ENCODE data around the gene CNDP2.
"Not testable (repeated sequence)": the region's sequence is repeated elsewhere in the genome, so short reads cannot be mapped to it uniquely, and the experiment has no call there.

CNDP2 gene

GRCh38 chr18:74540652-74541421 lies 44.7 kb downstream of the CNDP2 start:
- no peak for DNase-seq

GRCh38 chr18:74541703-74542555 lies 45.8 kb downstream of the CNDP2 start:
- no peak for DNase-seq

GRCh38 chr18:74544898-74545297 lies 48.7 kb downstream of the CNDP2 start:
- no peak for DNase-seq

- no peak for DNase-seq
Measured at GRCh38 chr18:74546007-74546406, 49.8 kb downstream of the CNDP2 start.

- DNase-seq = no peak
Measured at GRCh38 chr18:74546751-74547530, 50.8 kb downstream of the CNDP2 start.

GRCh38 chr18:74547860-74548259 lies 51.7 kb downstream of the CNDP2 start:
- no peak for DNase-seq

- no peak for DNase-seq
Measured at GRCh38 chr18:74549591-74550104, 53.5 kb downstream of the CNDP2 start.

GRCh38 chr18:74550886-74551285 lies 54.7 kb downstream of the CNDP2 start:
- DNase-seq = no peak

GRCh38 chr18:74551452-74551851 lies 55.3 kb downstream of the CNDP2 start:
- no peak for DNase-seq

- DNase-seq = peak; percentile 82
Measured at GRCh38 chr18:74551936-74552555, 55.9 kb downstream of the CNDP2 start.

GRCh38 chr18:74556126-74556525 lies 60.0 kb downstream of the CNDP2 start:
- no peak for DNase-seq

- DNase-seq = no peak
Measured at GRCh38 chr18:74558096-74558495, 61.9 kb downstream of the CNDP2 start.

- no peak for DNase-seq
Measured at GRCh38 chr18:74562131-74562730, 66.1 kb downstream of the CNDP2 start.

- DNase-seq = no peak
Measured at GRCh38 chr18:74562775-74563174, 66.6 kb downstream of the CNDP2 start.

- DNase-seq = no peak
Measured at GRCh38 chr18:74563999-74564398, 67.8 kb downstream of the CNDP2 start.

GRCh38 chr18:74565164-74565563 lies 69.0 kb downstream of the CNDP2 start:
- not testable (repeated sequence) for DNase-seq

GRCh38 chr18:74565993-74566392 lies 69.8 kb downstream of the CNDP2 start:
- not testable (repeated sequence) for DNase-seq

GRCh38 chr18:74567822-74568221 lies 71.7 kb downstream of the CNDP2 start:
- DNase-seq = no peak

GRCh38 chr18:74569401-74569800 lies 73.2 kb downstream of the CNDP2 start:
- no peak for DNase-seq

- no peak for DNase-seq
Measured at GRCh38 chr18:74570266-74570665, 74.1 kb downstream of the CNDP2 start.

- no peak for DNase-seq
Measured at GRCh38 chr18:74571895-74572680, 75.9 kb downstream of the CNDP2 start.

Data from NCI-H748 treated with DMSO at 0.1 percent for 48 hours (cell line).